Retinal pigment epithelial cell (primary cell): ENCODE data around the gene CLEC2L.

Source experiments
- DNase-seq: peaks from one replicate; pipeline ENCODE4 v3.0.0-alpha.2; 2010; ENCODE audit warnings: low read depth
- H3K4me3 ChIP-seq: 2 replicates; pipeline ENCODE4 v1.5.1; 2011; ENCODE audit warnings: mild to moderate bottlenecking, low read length, control low read depth, moderate library complexity
- CTCF ChIP-seq: conservative IDR thresholded peaks from 2 replicates; pipeline ENCODE4 v1.5.1; 2011; ENCODE audit warnings: low read depth, low read length, control low read depth, inconsistent platforms

CLEC2L gene

GRCh38 chr7:139515266-139515665 is 8.2 kb upstream of the CLEC2L start:
- no peak for DNase-seq
- no peak overlapping the region for H3K4me3 ChIP-seq
- TF ChIP-seq CTCF, result no peak

GRCh38 chr7:139521439-139521838 is 2.0 kb upstream of the CLEC2L start:
- H3K4me3 ChIP-seq, result no peak overlapping the region
- DNase-seq, result no peak
- no peak for TF ChIP-seq CTCF

GRCh38 chr7:139522830-139523198 is 671 bp upstream of the CLEC2L start:
- DNase-seq, result no peak
- TF ChIP-seq CTCF, result no peak
- no peak overlapping the region for H3K4me3 ChIP-seq

GRCh38 chr7:139523968-139524815 is 707 bp downstream of the CLEC2L start:
- no peak overlapping the region for H3K4me3 ChIP-seq
- TF ChIP-seq CTCF, result no peak
- no peak for DNase-seq

GRCh38 chr7:139525239-139525638 is 1.8 kb downstream of the CLEC2L start:
- no peak overlapping the region for H3K4me3 ChIP-seq
- DNase-seq, result no peak
- TF ChIP-seq CTCF, result no peak

GRCh38 chr7:139525750-139526149 is 2.3 kb downstream of the CLEC2L start:
- no peak overlapping the region for H3K4me3 ChIP-seq
- no peak for DNase-seq
- no peak for TF ChIP-seq CTCF
